ENCODE data around the gene GNAL.
"Not testable (repeated sequence)": the region's sequence is repeated elsewhere in the genome, so short reads cannot be mapped to it uniquely, and the experiment has no call there.

Gene GNAL

GRCh38 chr18:11850821-11851145, 161.7 kb downstream of the GNAL start:
- DNase-seq (ENCODE audit: low spot score), result peak; percentile 56

GRCh38 chr18:11851146-11851805, 162.2 kb downstream of the GNAL start, which contains the start of gene CHMP1B:
CHMP1B (plus strand) TSS chr18:11851413; CDS start chr18:11851512, 99 bp downstream.
- DNase-seq (ENCODE audit: low spot score), result peak; percentile 91

- peak; percentile 22 for DNase-seq (ENCODE audit: low spot score)
These were observed 162.8 kb downstream of the GNAL start for GRCh38 chr18:11851806-11852337.

- DNase-seq (ENCODE audit: low spot score), result not testable (repeated sequence)
These were observed 165.5 kb downstream of the GNAL start for GRCh38 chr18:11854554-11854953.

- peak; percentile 89 for DNase-seq (ENCODE audit: low spot score)
These were observed 168.3 kb downstream of the GNAL start for GRCh38 chr18:11857177-11857887.

GRCh38 chr18:11859282-11859830, 170.3 kb downstream of the GNAL start:
- DNase-seq (ENCODE audit: low spot score), result no peak

- DNase-seq (ENCODE audit: low spot score), result peak; percentile 45
These were observed 170.9 kb downstream of the GNAL start for GRCh38 chr18:11859903-11860407.

GRCh38 chr18:11860594-11861450, 171.8 kb downstream of the GNAL start:
- DNase-seq (ENCODE audit: low spot score), result no peak

GRCh38 chr18:11861583-11862288, 172.7 kb downstream of the GNAL start:
- DNase-seq (ENCODE audit: low spot score), result no peak

GRCh38 chr18:11862468-11863137, 173.5 kb downstream of the GNAL start:
- DNase-seq (ENCODE audit: low spot score), result no peak

GRCh38 chr18:11864471-11864870, 175.4 kb downstream of the GNAL start:
- DNase-seq (ENCODE audit: low spot score), result no peak

GRCh38 chr18:11865071-11865470, 176.0 kb downstream of the GNAL start:
- no peak for DNase-seq (ENCODE audit: low spot score)

- DNase-seq (ENCODE audit: low spot score), result no peak
These were observed 177.3 kb downstream of the GNAL start for GRCh38 chr18:11866329-11866728.

- DNase-seq (ENCODE audit: low spot score), result no peak
These were observed 177.7 kb downstream of the GNAL start for GRCh38 chr18:11866764-11867163.

GRCh38 chr18:11868230-11868629, 179.2 kb downstream of the GNAL start:
- no peak for DNase-seq (ENCODE audit: low spot score)

- no peak for DNase-seq (ENCODE audit: low spot score)
These were observed 182.4 kb downstream of the GNAL start for GRCh38 chr18:11871501-11871900.

- DNase-seq (ENCODE audit: low spot score), result peak; percentile 61
These were observed 183.5 kb downstream of the GNAL start for GRCh38 chr18:11872479-11873136.

- no peak for DNase-seq (ENCODE audit: low spot score)
These were observed 184.7 kb downstream of the GNAL start for GRCh38 chr18:11873670-11874340.

GRCh38 chr18:11874676-11875075, 185.6 kb downstream of the GNAL start:
- DNase-seq (ENCODE audit: low spot score), result no peak

Data from AG08396 (cell line).